PC-9 (cell line): ENCODE data around the gene RINL.

ENCODE experiments used
- CTCF ChIP-seq: fragments of 200-600 bp; sonication (generic); conservative IDR thresholded peaks from 2 replicates; pipeline ENCODE4 v1.6.1; 2017; ENCODE audit warnings: mixed run types, antibody characterized with exemption, mild to moderate bottlenecking, moderate library complexity
- EZH2 ChIP-seq: fragments of 200-600 bp; sonication (generic); IDR thresholded peaks from 2 replicates; pipeline ENCODE4 v1.8.0; 2017; ENCODE audit warnings: antibody characterized with exemption, low read depth

- no peak for TF ChIP-seq EZH2
- TF ChIP-seq CTCF = no peak
Measured at GRCh38 chr19:38920602-38921419, 42.7 kb upstream of the RINL start.
